GM20431 (cell line): ENCODE results near the gene BCAS1.

ENCODE experiments used
- in situ Hi-C: fragments of 300-500 bp; cut with MseI, MboI; formaldehyde crosslinking; loops from one replicate; pipeline ENCODE4 v1.15.0; 2020; ENCODE audit warnings: low sequenced_read_pairs; ENCODE audit not compliant: unreplicated experiment

The BCAS1 gene

GRCh38 chr20:54058420-54059139, 11.8 kb downstream of the BCAS1 start:
- in situ Hi-C loops = loop anchor here (25.0 kb wide), 1 partner anchor 496 kb away; no protein-coding TSS in a partner anchor

GRCh38 chr20:54056762-54057639, 13.4 kb downstream of the BCAS1 start:
- in situ Hi-C loops = loop anchor here (25.0 kb wide), 1 partner anchor 495 kb away; no protein-coding TSS in a partner anchor

GRCh38 chr20:54054516-54054915, 15.9 kb downstream of the BCAS1 start:
- in situ Hi-C loops = loop anchor here (25.0 kb wide), 1 partner anchor 492 kb away; no protein-coding TSS in a partner anchor

- in situ Hi-C loops = loop anchor here (25.0 kb wide), 1 partner anchor 489 kb away; no protein-coding TSS in a partner anchor
Observed at GRCh38 chr20:54051068-54051467, 19.3 kb downstream of the BCAS1 start.

- in situ Hi-C loops = no loop called here
Observed at GRCh38 chr20:54048891-54049545, 21.4 kb downstream of the BCAS1 start.

- in situ Hi-C loops = no loop called here
Observed at GRCh38 chr20:54048481-54048880, 21.9 kb downstream of the BCAS1 start.

- in situ Hi-C loops = no loop called here
Observed at GRCh38 chr20:54047720-54048119, 22.7 kb downstream of the BCAS1 start.

- in situ Hi-C loops = no loop called here
Observed at GRCh38 chr20:54047048-54047447, 23.3 kb downstream of the BCAS1 start.

GRCh38 chr20:54044156-54044555, 26.2 kb downstream of the BCAS1 start:
- in situ Hi-C loops = no loop called here

GRCh38 chr20:54043076-54043967, 27.1 kb downstream of the BCAS1 start:
- in situ Hi-C loops = no loop called here

GRCh38 chr20:54042021-54042420, 28.4 kb downstream of the BCAS1 start:
- in situ Hi-C loops = no loop called here

GRCh38 chr20:54041336-54041735, 29.1 kb downstream of the BCAS1 start:
- in situ Hi-C loops = no loop called here

- in situ Hi-C loops = no loop called here
Observed at GRCh38 chr20:54040531-54040930, 29.9 kb downstream of the BCAS1 start.

GRCh38 chr20:54038961-54039360, 31.4 kb downstream of the BCAS1 start:
- in situ Hi-C loops = no loop called here

GRCh38 chr20:54037525-54037924, 32.9 kb downstream of the BCAS1 start:
- in situ Hi-C loops = no loop called here

- in situ Hi-C loops = no loop called here
Observed at GRCh38 chr20:54029643-54030042, 40.8 kb downstream of the BCAS1 start.

GRCh38 chr20:54029176-54029575, 41.2 kb downstream of the BCAS1 start:
- in situ Hi-C loops = no loop called here

GRCh38 chr20:54028276-54029011, 42.0 kb downstream of the BCAS1 start:
- in situ Hi-C loops = no loop called here

GRCh38 chr20:54027704-54028103, 42.7 kb downstream of the BCAS1 start:
- in situ Hi-C loops = no loop called here
